NCI-H2227 treated with DMSO at 0.1 percent for 48 hours (cell line): Measurements from ENCODE around the gene BANF2.

Experiments
- DNase-seq: peaks from one replicate; lab custom pipeline; 2025; lab: John Stamatoyannopoulos, UW

BANF2 gene

GRCh38 chr20:17710379-17711266 is 10.9 kb downstream of the BANF2 start:
- DNase-seq = no peak

- DNase-seq = no peak
Measured at GRCh38 chr20:17711267-17711627, 11.5 kb downstream of the BANF2 start.

- DNase-seq = no peak
Measured at GRCh38 chr20:17712201-17712600, 12.4 kb downstream of the BANF2 start.

GRCh38 chr20:17712708-17713107 is 12.9 kb downstream of the BANF2 start:
- DNase-seq = no peak

- DNase-seq = no peak
Measured at GRCh38 chr20:17714597-17714996, 14.8 kb downstream of the BANF2 start.

- no peak for DNase-seq
Measured at GRCh38 chr20:17715075-17715474, 15.3 kb downstream of the BANF2 start.

- DNase-seq = no peak
Measured at GRCh38 chr20:17716331-17716730, 16.6 kb downstream of the BANF2 start.

GRCh38 chr20:17720755-17721154 is 21.0 kb downstream of the BANF2 start:
- DNase-seq = no peak

GRCh38 chr20:17721802-17722486 is 22.2 kb downstream of the BANF2 start:
- DNase-seq = no peak

- no peak for DNase-seq
Measured at GRCh38 chr20:17722493-17723300, 22.9 kb downstream of the BANF2 start.

- no peak for DNase-seq
Measured at GRCh38 chr20:17723301-17723691, 23.5 kb downstream of the BANF2 start.

- peak; percentile 6 for DNase-seq
Measured at GRCh38 chr20:17725094-17725835, 25.5 kb downstream of the BANF2 start.

- DNase-seq = no peak
Measured at GRCh38 chr20:17726902-17727301, 27.1 kb downstream of the BANF2 start.

- DNase-seq = no peak
Measured at GRCh38 chr20:17727351-17727750, 27.6 kb downstream of the BANF2 start.

- no peak for DNase-seq
Measured at GRCh38 chr20:17728074-17728473, 28.3 kb downstream of the BANF2 start.

GRCh38 chr20:17730071-17730470 is 30.3 kb downstream of the BANF2 start:
- no peak for DNase-seq

- no peak for DNase-seq
Measured at GRCh38 chr20:17731233-17731632, 31.5 kb downstream of the BANF2 start.

GRCh38 chr20:17732907-17733521 is 33.2 kb downstream of the BANF2 start:
- no peak for DNase-seq

GRCh38 chr20:17733767-17734304 is 34.1 kb downstream of the BANF2 start:
- no peak for DNase-seq

- DNase-seq = no peak
Measured at GRCh38 chr20:17734374-17734773, 34.6 kb downstream of the BANF2 start.

- no peak for DNase-seq
Measured at GRCh38 chr20:17735206-17735804, 35.5 kb downstream of the BANF2 start.
